ENCODE data around the gene COMMD7. TPM values are rescaled to one million over a fixed set of nuclear protein-coding genes. Genes with fewer than 3 reads are reported as not detected.
"Not testable (repeated sequence)": the region's sequence is repeated elsewhere in the genome, so short reads cannot be mapped to it uniquely, and the experiment has no call there.

Gene COMMD7
- total RNA-seq, 1 experiment from 2014 or later, result 61.8 TPM

GRCh38 chr20:32772046-32772445 is 28.8 kb upstream of the COMMD7 start:
- no peak for DNase-seq (ENCODE audit: low spot score)
- in situ Hi-C loops (cut with HindIII; ENCODE audit: low sequenced_read_pairs), result no loop called here

DNA sequence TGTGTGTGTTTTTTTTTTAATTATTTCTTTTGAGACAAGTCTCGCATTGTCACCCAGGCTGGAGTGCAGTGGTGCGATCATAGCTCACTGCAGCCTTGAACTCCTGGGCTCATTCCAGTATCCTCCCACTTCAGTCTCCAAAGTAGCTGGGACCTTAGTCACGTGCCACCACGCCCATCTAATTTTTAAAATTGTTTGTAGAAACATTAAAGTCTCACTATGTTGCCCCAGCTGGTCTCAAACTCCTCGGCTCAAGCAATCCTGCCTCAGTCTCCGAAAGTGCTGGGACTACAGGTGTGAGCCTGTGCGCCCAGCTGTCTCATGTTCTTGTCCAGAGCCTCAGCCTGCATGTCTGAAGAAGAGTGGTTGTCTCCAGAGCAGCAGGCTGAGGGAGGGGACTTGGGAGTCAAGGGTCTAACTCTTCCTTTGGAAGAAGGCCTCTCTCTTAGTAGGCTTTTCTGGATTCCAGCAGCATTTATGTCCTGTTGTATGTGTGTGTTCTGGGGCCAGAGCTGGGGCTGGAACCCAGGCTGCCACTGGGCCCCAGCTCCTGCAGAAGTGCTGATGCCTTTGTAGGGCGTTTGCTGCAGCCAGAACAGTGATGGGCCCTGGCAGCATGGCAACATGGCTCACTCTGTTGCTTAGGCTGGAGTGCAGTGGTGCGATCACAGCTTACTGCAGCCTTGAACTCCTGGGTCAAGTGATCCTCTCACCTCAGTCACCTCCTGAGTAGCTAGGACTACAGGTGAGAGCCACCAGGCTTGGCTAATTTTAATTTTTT is 24.3 kb upstream of the COMMD7 start:
- DNase-seq (ENCODE audit: low spot score), result no peak
- in situ Hi-C loops (cut with HindIII; ENCODE audit: low sequenced_read_pairs), result no loop called here

GRCh38 chr20:32765230-32765875 is 22.1 kb upstream of the COMMD7 start:
- in situ Hi-C loops (cut with HindIII; ENCODE audit: low sequenced_read_pairs); DNase-seq (ENCODE audit: low spot score): not testable (repeated sequence)

DNA sequence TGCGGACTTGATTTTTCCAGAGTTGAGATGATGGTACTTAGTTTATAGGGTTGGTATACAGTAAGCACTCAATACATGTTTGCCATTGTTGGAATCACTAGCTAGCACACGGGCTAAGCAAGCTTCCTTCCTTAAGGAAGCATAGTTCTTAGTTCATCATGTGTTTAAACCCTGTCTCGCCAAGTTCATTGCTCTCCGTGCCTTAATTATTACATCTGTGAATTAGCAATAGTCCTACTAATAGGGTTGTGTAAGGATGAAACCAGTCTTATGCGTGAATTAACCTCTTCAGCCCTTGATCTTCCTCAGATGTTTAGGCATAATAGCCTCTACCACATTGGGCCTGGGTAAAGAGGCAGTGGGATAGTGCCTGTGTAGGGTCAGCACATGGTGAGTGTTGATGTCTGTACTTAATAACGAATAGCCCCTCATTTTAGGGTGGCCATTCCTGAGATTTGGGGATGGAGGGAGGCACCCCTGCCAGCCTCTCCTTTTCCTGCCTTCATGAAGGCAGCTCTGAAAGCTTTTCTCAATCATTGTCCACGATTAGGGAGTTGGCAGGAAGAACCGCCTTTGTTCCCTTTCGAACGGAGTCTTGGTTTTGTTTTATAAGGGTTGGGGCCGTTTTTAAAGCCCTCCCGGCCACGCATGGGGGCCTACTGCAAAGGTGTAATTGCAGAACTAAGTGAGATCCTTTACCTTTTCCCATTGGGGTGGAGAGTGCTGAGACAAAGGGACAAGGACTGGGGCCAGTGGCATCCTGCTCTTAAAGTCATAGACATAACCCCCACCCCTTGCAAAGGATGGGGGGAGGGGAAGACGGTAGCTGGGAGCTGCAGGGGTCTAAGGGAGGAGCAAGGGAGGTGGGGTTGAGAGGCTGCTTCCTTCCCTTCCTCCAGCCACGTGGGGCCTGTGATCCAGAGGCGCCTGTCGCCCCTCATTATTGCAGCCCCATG is 21.0 kb upstream of the COMMD7 start:
- in situ Hi-C loops (cut with HindIII; ENCODE audit: low sequenced_read_pairs), result no loop called here
- no peak for DNase-seq (ENCODE audit: low spot score)

GRCh38 chr20:32763202-32764004 is 20.1 kb upstream of the COMMD7 start:
- DNase-seq (ENCODE audit: low spot score), result no peak
- in situ Hi-C loops (cut with HindIII; ENCODE audit: low sequenced_read_pairs), result no loop called here

- in situ Hi-C loops (cut with HindIII; ENCODE audit: low sequenced_read_pairs), result no loop called here
- DNase-seq (ENCODE audit: low spot score), result no peak
Observed at GRCh38 chr20:32762754-32763201, 19.5 kb upstream of the COMMD7 start.

DNA sequence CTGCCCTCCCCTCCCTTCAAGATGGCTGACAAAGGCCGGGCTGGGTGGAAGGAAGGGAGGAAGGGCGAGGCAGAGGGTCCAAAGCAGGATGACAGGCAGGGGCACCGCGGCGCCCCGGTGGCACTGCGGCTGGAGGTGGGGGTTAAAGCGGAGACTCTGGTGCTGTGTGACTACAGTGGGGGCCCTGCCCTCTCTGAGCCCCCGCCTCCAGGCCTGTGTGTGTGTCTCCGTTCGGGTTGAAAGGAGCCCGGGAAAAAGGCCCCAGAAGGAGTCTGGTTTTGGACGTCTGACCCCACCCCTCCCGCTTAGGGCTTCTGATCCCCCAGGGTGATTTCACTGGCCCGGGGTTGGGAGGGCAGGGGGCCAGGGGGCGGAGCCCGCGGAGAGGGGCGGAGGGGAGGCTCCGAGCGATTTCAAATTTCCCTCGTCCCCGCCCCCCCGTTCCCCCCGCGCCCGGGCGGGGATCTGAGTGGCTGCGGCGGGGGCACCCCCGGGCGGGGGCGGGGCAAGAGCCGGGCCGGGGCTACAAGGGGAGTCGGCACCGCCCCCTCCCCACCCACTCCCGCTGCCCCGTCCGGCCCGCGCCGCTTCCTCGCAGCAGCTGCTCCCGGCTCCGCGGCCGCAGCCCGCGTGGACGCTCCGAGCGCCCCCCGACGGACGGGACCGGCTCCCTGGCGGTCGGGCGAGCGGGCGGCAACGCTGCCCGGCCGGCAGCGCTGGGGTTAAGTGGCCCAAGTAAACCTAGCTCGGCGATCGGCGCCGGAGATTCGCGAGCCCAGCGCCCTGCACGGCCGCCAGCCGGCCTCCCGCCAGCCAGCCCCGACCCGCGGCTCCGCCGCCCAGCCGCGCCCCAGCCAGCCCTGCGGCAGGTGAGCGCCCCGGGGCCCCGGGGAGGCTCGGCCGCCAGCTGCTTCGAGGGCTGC is 18.8 kb upstream of the COMMD7 start, which contains the start of gene DNMT3B:
DNMT3B (plus strand) TSS at position 555 of the 923 bp plus-strand sequence. CDS start 17,939 bp downstream, outside the sequence.
- DNase-seq (ENCODE audit: low spot score), result peak; percentile 66
- in situ Hi-C loops (cut with HindIII; ENCODE audit: low sequenced_read_pairs), result no loop called here

DNA sequence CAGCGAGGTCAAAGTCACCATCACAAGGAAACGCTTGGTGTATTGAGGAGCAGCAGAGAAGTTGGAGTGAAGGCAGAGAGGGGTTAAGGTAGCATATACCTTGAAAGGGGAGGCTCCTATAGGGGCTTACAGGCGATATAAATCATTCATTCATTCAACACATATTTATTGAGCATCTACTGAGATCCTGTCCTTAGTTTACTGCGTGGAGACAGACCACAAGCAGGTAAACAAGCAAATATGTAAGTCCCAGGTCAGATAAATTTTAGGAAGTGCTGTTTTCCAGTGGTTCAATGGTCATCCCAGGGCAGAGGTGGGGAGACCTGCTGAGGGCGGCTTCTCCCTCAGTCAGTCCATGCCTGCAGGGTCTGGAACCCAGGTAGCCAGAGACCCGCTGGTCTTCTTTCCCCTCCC is 18.2 kb upstream of the COMMD7 start:
- in situ Hi-C loops (cut with HindIII; ENCODE audit: low sequenced_read_pairs), result no loop called here
- no peak for DNase-seq (ENCODE audit: low spot score)

DNA sequence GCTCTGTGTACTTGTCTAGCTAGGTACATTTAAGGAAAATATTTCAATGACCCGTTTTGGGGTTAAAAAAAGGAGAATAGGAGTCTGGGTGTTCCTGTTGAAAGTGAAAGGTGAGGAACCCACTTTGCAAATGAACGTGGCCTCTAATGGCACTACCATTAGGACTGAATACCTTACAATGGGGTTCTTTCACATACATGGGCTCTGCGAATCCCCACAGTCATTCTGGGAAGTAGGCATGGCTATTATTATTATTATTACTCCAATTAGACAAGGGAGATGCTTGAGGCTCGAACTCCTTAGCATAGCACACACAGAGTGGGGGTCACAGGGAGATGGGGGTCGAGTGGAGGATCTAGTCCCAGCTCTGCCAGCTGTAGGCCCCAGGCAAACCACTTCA is 12.9 kb upstream of the COMMD7 start:
- in situ Hi-C loops (cut with HindIII; ENCODE audit: low sequenced_read_pairs), result no loop called here
- no peak for DNase-seq (ENCODE audit: low spot score)

DNA sequence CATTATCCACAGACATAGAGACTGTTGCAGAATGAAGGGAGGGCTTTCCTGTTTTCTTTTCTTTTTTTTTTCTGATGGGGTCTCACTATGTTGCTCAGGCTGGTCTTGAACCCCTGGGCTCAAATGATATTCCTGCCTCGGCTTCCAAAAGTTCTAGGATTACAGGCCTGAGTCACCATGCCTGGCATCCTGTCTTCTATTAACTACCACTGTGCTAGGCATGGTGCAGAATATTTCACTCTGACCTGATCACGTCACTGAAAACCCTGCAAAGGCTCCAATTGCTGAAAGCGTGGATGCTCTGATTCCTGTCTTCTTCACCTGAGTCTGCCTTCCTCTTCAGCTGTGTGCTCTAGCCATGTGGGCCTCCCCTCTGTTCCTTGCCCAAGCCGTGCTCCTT is 10.5 kb upstream of the COMMD7 start:
- DNase-seq (ENCODE audit: low spot score), result no peak
- in situ Hi-C loops (cut with HindIII; ENCODE audit: low sequenced_read_pairs), result no loop called here

- in situ Hi-C loops (cut with HindIII; ENCODE audit: low sequenced_read_pairs), result no loop called here
- no peak for DNase-seq (ENCODE audit: low spot score)
Observed at GRCh38 chr20:32752458-32753250, 9.4 kb upstream of the COMMD7 start.

DNA sequence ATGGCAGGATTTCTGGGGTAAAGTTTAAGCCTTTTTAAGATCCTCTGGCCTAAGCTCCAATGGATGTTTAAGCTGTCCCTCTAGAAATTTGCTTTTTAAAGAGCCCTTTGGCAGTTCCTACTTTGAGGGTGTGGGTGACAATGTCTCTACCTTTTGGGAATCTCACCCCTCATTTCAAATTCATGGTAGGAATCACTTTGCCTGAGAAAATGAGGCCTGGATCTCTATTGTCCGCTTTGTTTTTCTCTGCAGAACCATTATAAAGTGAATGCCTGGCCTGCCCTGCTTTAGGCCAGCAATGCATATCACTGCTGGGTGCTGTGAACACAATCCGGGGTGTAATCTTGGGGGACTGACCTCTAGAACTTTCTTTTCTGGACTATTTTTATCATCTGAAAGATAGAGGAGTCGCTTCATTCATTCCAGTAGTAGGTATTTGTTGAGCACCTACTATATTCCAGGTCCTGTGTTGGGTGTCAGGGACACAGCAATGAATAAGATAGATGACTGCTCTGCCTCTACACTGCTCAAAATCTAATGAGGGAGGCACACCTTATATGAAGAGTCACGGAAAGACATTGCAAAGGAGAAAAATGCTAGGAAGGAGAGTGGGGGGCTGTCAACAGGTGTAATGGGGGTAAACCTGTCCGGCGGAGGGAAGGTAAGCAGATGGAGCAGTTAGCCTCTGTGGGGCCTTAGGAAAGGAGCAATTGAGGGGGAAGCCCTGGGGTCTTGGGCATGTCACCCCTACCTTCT is 8.6 kb upstream of the COMMD7 start:
- no peak for DNase-seq (ENCODE audit: low spot score)
- in situ Hi-C loops (cut with HindIII; ENCODE audit: low sequenced_read_pairs), result no loop called here

DNA sequence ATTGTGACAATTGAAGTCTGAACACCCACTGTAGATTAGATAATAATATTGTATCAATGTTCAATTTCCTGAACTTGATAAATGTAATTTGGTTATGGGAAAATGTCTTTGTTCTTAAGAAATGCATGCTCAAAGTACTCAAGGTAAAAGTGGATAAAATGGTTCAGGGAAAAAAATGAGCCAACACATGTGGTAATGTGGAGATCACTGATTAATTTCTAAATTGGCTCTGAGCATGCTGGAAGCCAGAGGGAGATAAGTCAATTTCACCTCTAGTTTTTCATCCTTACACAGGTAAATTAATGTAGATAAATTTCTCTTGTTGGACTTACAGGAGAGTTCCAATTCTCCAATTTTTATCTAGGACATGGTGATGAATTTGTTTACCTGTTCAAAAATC is 8.0 kb upstream of the COMMD7 start:
- in situ Hi-C loops (cut with HindIII; ENCODE audit: low sequenced_read_pairs), result no loop called here
- DNase-seq (ENCODE audit: low spot score), result no peak

DNA sequence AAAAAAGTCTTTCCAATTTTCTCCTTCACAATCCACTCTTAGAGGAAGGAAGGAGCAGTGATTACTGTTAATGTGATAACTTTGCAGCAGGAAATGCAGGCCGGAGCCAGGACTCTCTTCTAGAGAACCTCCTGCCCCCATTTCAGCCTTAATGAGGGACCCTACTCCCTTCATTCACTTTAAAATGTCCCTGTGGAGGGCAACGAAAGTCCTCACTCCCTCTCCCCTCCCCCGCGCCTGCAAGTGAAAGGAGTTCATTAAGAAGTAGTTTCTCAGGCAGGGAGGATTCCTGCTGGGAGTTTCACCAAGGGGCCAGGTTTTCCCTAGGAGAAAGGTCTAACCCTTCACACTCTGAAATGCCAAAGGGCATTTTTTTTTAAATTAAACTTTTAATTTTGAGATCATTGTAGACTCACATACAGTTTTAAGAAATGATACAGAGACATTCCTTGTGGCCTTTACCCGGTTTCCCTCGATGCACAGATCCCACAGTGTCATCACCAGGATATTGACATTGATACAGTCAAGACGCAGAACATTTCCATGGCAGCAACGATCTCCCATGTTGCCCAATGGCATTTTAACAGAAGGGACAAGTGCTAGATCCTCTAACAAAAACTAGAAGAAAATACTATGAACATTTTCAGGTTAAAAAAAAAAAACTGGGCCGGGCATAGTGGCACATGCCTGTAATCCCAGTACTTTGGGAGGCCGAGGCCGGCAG is 6.8 kb upstream of the COMMD7 start:
- no peak for DNase-seq (ENCODE audit: low spot score)
- in situ Hi-C loops (cut with HindIII; ENCODE audit: low sequenced_read_pairs), result no loop called here

DNA sequence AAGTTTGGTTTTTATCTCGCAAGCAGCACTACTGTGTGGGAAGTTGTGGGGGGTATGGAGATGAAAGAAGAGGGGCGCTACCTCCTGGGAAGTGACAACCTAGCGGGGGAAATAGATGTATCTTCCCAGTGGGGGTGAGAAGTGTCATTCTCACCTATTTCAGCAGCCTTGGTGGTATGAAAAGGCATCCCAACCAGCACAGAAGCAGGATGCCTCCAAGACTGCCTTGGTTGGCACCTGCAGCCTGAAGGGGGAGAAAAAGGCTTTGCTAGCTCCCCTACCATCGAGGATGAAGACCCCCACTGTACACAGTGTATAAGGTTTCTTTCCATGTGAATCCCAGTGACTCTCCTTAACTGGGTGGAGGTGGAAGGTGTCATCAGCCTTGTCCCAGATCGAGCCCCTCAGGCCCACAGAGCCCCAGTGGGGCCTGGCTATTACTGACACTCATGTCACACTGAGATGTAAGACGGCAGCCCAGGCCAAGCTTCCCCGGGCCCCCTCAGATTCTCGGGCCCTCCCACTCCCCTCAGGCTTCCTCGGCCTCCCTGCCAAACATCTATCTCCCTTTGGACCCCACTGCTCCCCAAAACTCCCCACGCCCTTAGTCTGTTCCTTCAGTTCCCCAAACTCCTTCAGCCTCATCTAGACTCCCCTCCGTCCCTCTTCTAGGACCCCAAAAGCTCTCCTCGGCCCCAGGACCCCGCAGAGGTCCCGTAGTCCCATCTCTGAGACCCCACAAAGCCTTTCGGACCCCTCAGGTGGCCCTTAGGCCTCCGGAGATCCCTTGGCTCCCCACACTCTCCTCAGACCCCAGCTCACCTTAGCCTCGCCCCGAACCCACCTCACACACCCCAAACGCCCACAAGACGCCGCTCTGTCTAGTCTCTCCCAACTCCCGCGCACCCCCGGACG is 688 bp downstream of the COMMD7 start:
- no peak for DNase-seq (ENCODE audit: low spot score)
- in situ Hi-C loops (cut with HindIII; ENCODE audit: low sequenced_read_pairs), result no loop called here
